Measurements from ENCODE around the gene MCCD1. TPM values are rescaled to one million over a fixed set of nuclear protein-coding genes. Genes with fewer than 3 reads are reported as not detected.

The MCCD1 gene
- polyA plus RNA-seq, 1 experiment, result not detected

DNA sequence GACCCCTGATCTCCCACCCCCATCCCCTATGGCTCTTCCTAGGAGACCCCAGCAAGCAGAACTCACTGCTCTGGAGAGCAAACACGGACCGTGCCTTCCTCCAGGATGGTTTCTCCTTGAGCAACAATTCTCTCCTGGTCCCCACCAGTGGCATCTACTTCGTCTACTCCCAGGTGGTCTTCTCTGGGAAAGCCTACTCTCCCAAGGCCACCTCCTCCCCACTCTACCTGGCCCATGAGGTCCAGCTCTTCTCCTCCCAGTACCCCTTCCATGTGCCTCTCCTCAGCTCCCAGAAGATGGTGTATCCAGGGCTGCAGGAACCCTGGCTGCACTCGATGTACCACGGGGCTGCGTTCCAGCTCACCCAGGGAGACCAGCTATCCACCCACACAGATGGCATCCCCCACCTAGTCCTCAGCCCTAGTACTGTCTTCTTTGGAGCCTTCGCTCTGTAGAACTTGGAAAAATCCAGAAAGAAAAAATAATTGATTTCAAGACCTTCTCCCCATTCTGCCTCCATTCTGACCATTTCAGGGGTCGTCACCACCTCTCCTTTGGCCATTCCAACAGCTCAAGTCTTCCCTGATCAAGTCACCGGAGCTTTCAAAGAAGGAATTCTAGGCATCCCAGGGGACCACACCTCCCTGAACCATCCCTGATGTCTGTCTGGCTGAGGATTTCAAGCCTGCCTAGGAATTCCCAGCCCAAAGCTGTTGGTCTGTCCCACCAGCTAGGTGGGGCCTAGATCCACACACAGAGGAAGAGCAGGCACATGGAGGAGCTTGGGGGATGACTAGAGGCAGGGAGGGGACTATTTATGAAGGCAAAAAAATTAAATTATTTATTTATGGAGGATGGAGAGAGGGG is 44.7 kb downstream of the MCCD1 start:
- DNase-seq (ENCODE audit: low read depth, low spot score), result no peak
- CTCF ChIA-PET, result interaction anchor here (0.7 to 1.2 kb wide), 3 partner anchors 8 to 25 kb away, joined by 3 to 8 read pairs (median 3); no protein-coding TSS in a partner anchor
- Histone ChIP-seq H3K27me3 (ENCODE audit: control insufficient read depth, insufficient read depth, low read length) (peaks cover 39% of the 10 kb centered on the region), H3K9me3 (ENCODE audit: control insufficient read depth, insufficient read depth, low read length) (no peaks in the 10 kb centered on the region; the same call in 1 of the 2 replicates), H3K27ac (ENCODE audit: low read depth, low read length) (no peak overlapping the region), H3K4me3 (ENCODE audit: low read depth, low read length) (no peak overlapping the region)
- TF ChIP-seq, protein P1, sequence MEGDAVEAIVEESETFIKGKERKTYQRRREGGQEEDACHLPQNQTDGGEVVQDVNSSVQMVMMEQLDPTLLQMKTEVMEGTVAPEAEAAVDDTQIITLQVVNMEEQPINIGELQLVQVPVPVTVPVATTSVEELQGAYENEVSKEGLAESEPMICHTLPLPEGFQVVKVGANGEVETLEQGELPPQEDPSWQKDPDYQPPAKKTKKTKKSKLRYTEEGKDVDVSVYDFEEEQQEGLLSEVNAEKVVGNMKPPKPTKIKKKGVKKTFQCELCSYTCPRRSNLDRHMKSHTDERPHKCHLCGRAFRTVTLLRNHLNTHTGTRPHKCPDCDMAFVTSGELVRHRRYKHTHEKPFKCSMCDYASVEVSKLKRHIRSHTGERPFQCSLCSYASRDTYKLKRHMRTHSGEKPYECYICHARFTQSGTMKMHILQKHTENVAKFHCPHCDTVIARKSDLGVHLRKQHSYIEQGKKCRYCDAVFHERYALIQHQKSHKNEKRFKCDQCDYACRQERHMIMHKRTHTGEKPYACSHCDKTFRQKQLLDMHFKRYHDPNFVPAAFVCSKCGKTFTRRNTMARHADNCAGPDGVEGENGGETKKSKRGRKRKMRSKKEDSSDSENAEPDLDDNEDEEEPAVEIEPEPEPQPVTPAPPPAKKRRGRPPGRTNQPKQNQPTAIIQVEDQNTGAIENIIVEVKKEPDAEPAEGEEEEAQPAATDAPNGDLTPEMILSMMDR (IDR thresholded peaks at IDR 0.05; ENCODE audit: low read depth, low read length), result no peak
- POLR2A ChIA-PET, result no interaction called here

DNA sequence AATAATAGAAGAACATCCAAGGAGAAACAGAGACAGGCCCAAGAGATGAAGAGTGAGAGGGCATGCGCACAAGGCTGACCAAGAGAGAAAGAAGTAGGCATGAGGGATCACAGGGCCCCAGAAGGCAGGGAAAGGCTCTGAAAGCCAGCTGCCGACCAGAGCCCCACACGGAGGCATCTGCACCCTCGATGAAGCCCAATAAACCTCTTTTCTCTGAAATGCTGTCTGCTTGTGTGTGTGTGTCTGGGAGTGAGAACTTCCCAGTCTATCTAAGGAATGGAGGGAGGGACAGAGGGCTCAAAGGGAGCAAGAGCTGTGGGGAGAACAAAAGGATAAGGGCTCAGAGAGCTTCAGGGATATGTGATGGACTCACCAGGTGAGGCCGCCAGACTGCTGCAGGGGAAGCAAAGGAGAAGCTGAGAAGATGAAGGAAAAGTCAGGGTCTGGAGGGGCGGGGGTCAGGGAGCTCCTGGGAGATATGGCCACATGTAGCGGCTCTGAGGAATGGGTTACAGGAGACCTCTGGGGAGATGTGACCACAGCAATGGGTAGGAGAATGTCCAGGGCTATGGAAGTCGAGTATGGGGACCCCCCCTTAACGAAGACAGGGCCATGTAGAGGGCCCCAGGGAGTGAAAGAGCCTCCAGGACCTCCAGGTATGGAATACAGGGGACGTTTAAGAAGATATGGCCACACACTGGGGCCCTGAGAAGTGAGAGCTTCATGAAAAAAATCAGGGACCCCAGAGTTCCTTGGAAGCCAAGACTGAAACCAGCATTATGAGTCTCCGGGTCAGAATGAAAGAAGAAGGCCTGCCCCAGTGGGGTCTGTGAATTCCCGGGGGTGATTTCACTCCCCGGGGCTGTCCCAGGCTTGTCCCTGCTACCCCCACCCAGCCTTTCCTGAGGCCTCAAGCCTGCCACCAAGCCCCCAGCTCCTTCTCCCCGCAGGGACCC is 45.6 kb downstream of the MCCD1 start:
- no peaks in the 10 kb centered on the region; the same call in 1 of the 2 replicates for H3K9me3 ChIP-seq (ENCODE audit: control insufficient read depth, insufficient read depth, low read length)
- ChIA-PET POLR2A (no interaction called here), CTCF (interaction anchor here (0.7 to 1.2 kb wide), 4 partner anchors 8 to 24 kb away, joined by 3 to 8 read pairs (median 3); no protein-coding TSS in a partner anchor)
- peaks cover 39% of the 10 kb centered on the region for H3K27me3 ChIP-seq (ENCODE audit: control insufficient read depth, insufficient read depth, low read length)
- no peak overlapping the region for H3K4me3 ChIP-seq (ENCODE audit: low read depth, low read length)
- TF ChIP-seq, protein P1 (IDR thresholded peaks at IDR 0.05; ENCODE audit: low read depth, low read length), result no peak
- no peak for DNase-seq (ENCODE audit: low read depth, low spot score)
- no peak overlapping the region for H3K27ac ChIP-seq (ENCODE audit: low read depth, low read length)

DNA sequence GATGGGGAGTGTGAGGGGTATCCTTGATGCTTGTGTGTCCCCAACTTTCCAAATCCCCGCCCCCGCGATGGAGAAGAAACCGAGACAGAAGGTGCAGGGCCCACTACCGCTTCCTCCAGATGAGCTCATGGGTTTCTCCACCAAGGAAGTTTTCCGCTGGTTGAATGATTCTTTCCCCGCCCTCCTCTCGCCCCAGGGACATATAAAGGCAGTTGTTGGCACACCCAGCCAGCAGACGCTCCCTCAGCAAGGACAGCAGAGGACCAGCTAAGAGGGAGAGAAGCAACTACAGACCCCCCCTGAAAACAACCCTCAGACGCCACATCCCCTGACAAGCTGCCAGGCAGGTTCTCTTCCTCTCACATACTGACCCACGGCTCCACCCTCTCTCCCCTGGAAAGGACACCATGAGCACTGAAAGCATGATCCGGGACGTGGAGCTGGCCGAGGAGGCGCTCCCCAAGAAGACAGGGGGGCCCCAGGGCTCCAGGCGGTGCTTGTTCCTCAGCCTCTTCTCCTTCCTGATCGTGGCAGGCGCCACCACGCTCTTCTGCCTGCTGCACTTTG is 46.7 kb downstream of the MCCD1 start, which contains the start of gene TNF:
TSS of gene TNF (plus strand) at position 231 of the 567 bp plus-strand sequence. CDS start at position 408, 177 bp downstream.
- H3K27me3 ChIP-seq (ENCODE audit: control insufficient read depth, insufficient read depth, low read length), result peaks cover 35% of the 10 kb centered on the region
- ChIA-PET CTCF (interaction anchor here (9.5 kb wide), 1 partner anchor 22 kb away, joined by 132 read pairs; no protein-coding TSS in a partner anchor), POLR2A (no interaction called here)
- H3K27ac ChIP-seq (ENCODE audit: low read depth, low read length), result no peak within 1 kb of the TSS
- TF ChIP-seq, protein P1 (IDR thresholded peaks at IDR 0.05; ENCODE audit: low read depth, low read length), result no peak
- H3K9me3 ChIP-seq (ENCODE audit: control insufficient read depth, insufficient read depth, low read length), result no peaks in the 10 kb centered on the region; the same call in 1 of the 2 replicates
- no peak for DNase-seq (ENCODE audit: low read depth, low spot score)
- H3K4me3 ChIP-seq (ENCODE audit: low read depth, low read length), result no peak within 1 kb of the TSS

DNA sequence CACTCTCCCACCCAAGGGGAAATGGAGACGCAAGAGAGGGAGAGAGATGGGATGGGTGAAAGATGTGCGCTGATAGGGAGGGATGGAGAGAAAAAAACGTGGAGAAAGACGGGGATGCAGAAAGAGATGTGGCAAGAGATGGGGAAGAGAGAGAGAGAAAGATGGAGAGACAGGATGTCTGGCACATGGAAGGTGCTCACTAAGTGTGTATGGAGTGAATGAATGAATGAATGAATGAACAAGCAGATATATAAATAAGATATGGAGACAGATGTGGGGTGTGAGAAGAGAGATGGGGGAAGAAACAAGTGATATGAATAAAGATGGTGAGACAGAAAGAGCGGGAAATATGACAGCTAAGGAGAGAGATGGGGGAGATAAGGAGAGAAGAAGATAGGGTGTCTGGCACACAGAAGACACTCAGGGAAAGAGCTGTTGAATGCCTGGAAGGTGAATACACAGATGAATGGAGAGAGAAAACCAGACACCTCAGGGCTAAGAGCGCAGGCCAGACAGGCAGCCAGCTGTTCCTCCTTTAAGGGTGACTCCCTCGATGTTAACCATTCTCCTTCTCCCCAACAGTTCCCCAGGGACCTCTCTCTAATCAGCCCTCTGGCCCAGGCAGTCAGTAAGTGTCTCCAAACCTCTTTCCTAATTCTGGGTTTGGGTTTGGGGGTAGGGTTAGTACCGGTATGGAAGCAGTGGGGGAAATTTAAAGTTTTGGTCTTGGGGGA is 47.4 kb downstream of the MCCD1 start:
- H3K27me3 ChIP-seq (ENCODE audit: control insufficient read depth, insufficient read depth, low read length), result peaks cover 35% of the 10 kb centered on the region
- TF ChIP-seq, protein P1 (IDR thresholded peaks at IDR 0.05; ENCODE audit: low read depth, low read length), result no peak
- POLR2A ChIA-PET, result no interaction called here
- no peak overlapping the region for H3K4me3 ChIP-seq (ENCODE audit: low read depth, low read length)
- no peak overlapping the region for H3K27ac ChIP-seq (ENCODE audit: low read depth, low read length)
- H3K9me3 ChIP-seq (ENCODE audit: control insufficient read depth, insufficient read depth, low read length), result no peaks in the 10 kb centered on the region; the same call in 1 of the 2 replicates
- no peak for DNase-seq (ENCODE audit: low read depth, low spot score)
- CTCF ChIA-PET, result interaction anchor here (0.6 to 9.5 kb wide), 3 partner anchors 18 to 30 kb away, joined by 3 to 132 read pairs (median 3); partner anchors contain the start of gene ATP6V1G2
